Panc1 (cell line): ENCODE data around the gene MNAT1.

Experiments used
- CTCF ChIP-seq: fragments of 450-650 bp; IDR thresholded peaks from 2 replicates; pipeline ENCODE4 v1.5.1; 2017; ENCODE audit warnings: mild to moderate bottlenecking
- POLR2AphosphoS5 ChIP-seq: IDR thresholded peaks from 2 replicates; pipeline ENCODE4 v1.6.1; 2012; ENCODE audit warnings: mild to moderate bottlenecking, low read depth, low read length, moderate library complexity
- SIN3A ChIP-seq: IDR thresholded peaks from 2 replicates; pipeline ENCODE4 v1.6.1; 2012; ENCODE audit warnings: low read depth, mild to moderate bottlenecking, low read length, moderate library complexity, borderline replicate concordance; ENCODE audit not compliant: insufficient read depth
- TCF7L2 ChIP-seq: IDR thresholded peaks from 2 replicates; pipeline ENCODE4 v1.6.1; 2011; ENCODE audit warnings: mild to moderate bottlenecking, low read depth, low read length, inconsistent platforms
- TF ChIP-seq, protein P1 (sequence below), 2 experiments: IDR thresholded peaks; 2 replicates each; pipeline ENCODE4 v1.6.1; 2011 to 2012; ENCODE audit warnings: low read depth in 2 of 2, control low read depth in 1 of 2, low read length in 1 of 2, mild to moderate bottlenecking in 1 of 2, moderate library complexity in 1 of 2; ENCODE audit not compliant: insufficient read depth in 1 of 2

DNA sequence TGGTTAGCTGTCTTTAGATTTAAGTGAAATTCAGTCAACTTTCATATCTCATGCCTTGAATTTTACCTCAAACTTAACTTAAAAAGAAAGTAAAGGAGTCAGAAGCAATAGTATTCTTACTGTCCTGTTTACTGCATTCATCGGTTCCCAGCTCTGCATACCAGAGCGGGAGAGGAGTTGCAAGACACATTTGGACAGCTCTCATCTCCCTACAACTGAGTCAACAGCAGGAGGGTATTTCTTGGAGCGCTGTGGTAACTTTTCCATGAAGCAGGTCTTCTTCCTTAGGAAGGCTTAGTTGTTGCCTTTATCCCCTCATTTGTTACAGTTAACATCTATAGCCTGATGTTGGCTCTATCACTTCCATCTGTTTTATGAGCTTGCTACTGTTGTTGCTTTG is 181.2 kb downstream of the MNAT1 start:
- TF ChIP-seq CTCF (no peak), POLR2AphosphoS5 (no peak), SIN3A (no peak), TCF7L2 (no peak)
- TF ChIP-seq, protein P1, sequence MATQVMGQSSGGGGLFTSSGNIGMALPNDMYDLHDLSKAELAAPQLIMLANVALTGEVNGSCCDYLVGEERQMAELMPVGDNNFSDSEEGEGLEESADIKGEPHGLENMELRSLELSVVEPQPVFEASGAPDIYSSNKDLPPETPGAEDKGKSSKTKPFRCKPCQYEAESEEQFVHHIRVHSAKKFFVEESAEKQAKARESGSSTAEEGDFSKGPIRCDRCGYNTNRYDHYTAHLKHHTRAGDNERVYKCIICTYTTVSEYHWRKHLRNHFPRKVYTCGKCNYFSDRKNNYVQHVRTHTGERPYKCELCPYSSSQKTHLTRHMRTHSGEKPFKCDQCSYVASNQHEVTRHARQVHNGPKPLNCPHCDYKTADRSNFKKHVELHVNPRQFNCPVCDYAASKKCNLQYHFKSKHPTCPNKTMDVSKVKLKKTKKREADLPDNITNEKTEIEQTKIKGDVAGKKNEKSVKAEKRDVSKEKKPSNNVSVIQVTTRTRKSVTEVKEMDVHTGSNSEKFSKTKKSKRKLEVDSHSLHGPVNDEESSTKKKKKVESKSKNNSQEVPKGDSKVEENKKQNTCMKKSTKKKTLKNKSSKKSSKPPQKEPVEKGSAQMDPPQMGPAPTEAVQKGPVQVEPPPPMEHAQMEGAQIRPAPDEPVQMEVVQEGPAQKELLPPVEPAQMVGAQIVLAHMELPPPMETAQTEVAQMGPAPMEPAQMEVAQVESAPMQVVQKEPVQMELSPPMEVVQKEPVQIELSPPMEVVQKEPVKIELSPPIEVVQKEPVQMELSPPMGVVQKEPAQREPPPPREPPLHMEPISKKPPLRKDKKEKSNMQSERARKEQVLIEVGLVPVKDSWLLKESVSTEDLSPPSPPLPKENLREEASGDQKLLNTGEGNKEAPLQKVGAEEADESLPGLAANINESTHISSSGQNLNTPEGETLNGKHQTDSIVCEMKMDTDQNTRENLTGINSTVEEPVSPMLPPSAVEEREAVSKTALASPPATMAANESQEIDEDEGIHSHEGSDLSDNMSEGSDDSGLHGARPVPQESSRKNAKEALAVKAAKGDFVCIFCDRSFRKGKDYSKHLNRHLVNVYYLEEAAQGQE (IDR thresholded peaks at IDR 0.05; ENCODE audit: insufficient read depth in 1 of 2, low read depth in 2 of 2, low read length in 1 of 2), result no peak
